Inferior parietal cortex (tissue), 1 donor: ENCODE results near the gene FAM120A.
"Not testable (repeated sequence)": the region's sequence is repeated elsewhere in the genome, so short reads cannot be mapped to it uniquely, and the experiment has no call there.

Source experiments
- DNase-seq: peaks from one replicate; pipeline ENCODE4 v3.0.0-alpha.2; 2016; ENCODE audit errors: extremely low spot score

Gene FAM120A

GRCh38 chr9:93509084-93509483 is 57.6 kb downstream of the FAM120A start:
- DNase-seq: no peak

GRCh38 chr9:93510041-93510440 is 58.6 kb downstream of the FAM120A start:
- no peak for DNase-seq

GRCh38 chr9:93511228-93511627 is 59.7 kb downstream of the FAM120A start:
- not testable (repeated sequence) for DNase-seq

GRCh38 chr9:93512170-93512812 is 60.8 kb downstream of the FAM120A start:
- DNase-seq: not testable (repeated sequence)

- DNase-seq: no peak
Measured at GRCh38 chr9:93513606-93514005, 62.1 kb downstream of the FAM120A start.

- no peak for DNase-seq
Measured at GRCh38 chr9:93517331-93517730, 65.8 kb downstream of the FAM120A start.

- no peak for DNase-seq
Measured at GRCh38 chr9:93520523-93520922, 69.0 kb downstream of the FAM120A start.

GRCh38 chr9:93522736-93523135 is 71.3 kb downstream of the FAM120A start:
- no peak for DNase-seq

- no peak for DNase-seq
Measured at GRCh38 chr9:93523518-93524144, 72.1 kb downstream of the FAM120A start.

- DNase-seq: no peak
Measured at GRCh38 chr9:93525476-93525875, 74.0 kb downstream of the FAM120A start.

- no peak for DNase-seq
Measured at GRCh38 chr9:93531374-93531773, 79.9 kb downstream of the FAM120A start.

- DNase-seq: no peak
Measured at GRCh38 chr9:93532141-93532540, 80.7 kb downstream of the FAM120A start.

- no peak for DNase-seq
Measured at GRCh38 chr9:93533863-93534262, 82.4 kb downstream of the FAM120A start.

- no peak for DNase-seq
Measured at GRCh38 chr9:93536167-93536566, 84.7 kb downstream of the FAM120A start.

- DNase-seq: no peak
Measured at GRCh38 chr9:93536874-93537273, 85.4 kb downstream of the FAM120A start.

- no peak for DNase-seq
Measured at GRCh38 chr9:93540305-93540704, 88.8 kb downstream of the FAM120A start.

GRCh38 chr9:93541005-93541404 is 89.5 kb downstream of the FAM120A start:
- DNase-seq: no peak

GRCh38 chr9:93541581-93542349 is 90.3 kb downstream of the FAM120A start:
- DNase-seq: no peak

GRCh38 chr9:93543117-93543516 is 91.6 kb downstream of the FAM120A start:
- no peak for DNase-seq

- no peak for DNase-seq
Measured at GRCh38 chr9:93546356-93546755, 94.9 kb downstream of the FAM120A start.

- DNase-seq: no peak
Measured at GRCh38 chr9:93549611-93550010, 98.1 kb downstream of the FAM120A start.

- DNase-seq: no peak
Measured at GRCh38 chr9:93552923-93553322, 101.4 kb downstream of the FAM120A start.

GRCh38 chr9:93555370-93555769 is 103.9 kb downstream of the FAM120A start:
- no peak for DNase-seq
